GM12891 (cell line): Measurements from ENCODE around the gene TMTC2.

Source experiments
- POLR2A ChIP-seq: IDR thresholded peaks from 2 replicates; pipeline ENCODE4 v1.6.1; 2011; ENCODE audit warnings: low read depth, low read length, control low read depth
- POLR2AphosphoS5 ChIP-seq: IDR thresholded peaks from 2 replicates; pipeline ENCODE4 v1.6.1; 2011; ENCODE audit warnings: low read depth, low read length, control low read depth
- POU2F2 ChIP-seq: IDR thresholded peaks from 2 replicates; pipeline ENCODE4 v1.6.1; 2011; ENCODE audit warnings: low read depth, mild to moderate bottlenecking, control low read depth, low read length, moderate library complexity
- SPI1 ChIP-seq: IDR thresholded peaks from 2 replicates; pipeline ENCODE4 v1.6.1; 2011; ENCODE audit warnings: low read depth, low read length, control low read depth
- TAF1 ChIP-seq: IDR thresholded peaks from 2 replicates; pipeline ENCODE4 v1.6.1; 2011; ENCODE audit warnings: low read depth, low read length, control low read depth

GRCh38 chr12:82963956-82964355 lies 277.2 kb downstream of the TMTC2 start:
- TF ChIP-seq POLR2A (no peak), POLR2AphosphoS5 (no peak), SPI1 (no peak), TAF1 (no peak), POU2F2 (no peak)
